Measurements from ENCODE around the gene ODAPH. TPM values are rescaled to one million over a fixed set of nuclear protein-coding genes. Genes with fewer than 3 reads are reported as not detected.

Gene ODAPH
- total and polyA plus RNA-seq, 11 donors: not detected

- Histone ChIP-seq H3K9me3 (no peaks in the 10 kb centered on the region), H3K4me3 (no peak overlapping the region), H3K27me3 (no peaks in the 10 kb centered on the region), H3K36me3 (peaks cover 0 to 40% (median 13%) of the 10 kb centered on the region in 9 donors), H3K27ac (no peak overlapping the region), H3K4me1 (no peaks in the 10 kb centered on the region)
- no peak for DNase-seq
- 90 to 97% (median 94%) methylated on average over 3 of the region's 3 CpGs for WGBS, 4 donors
- ATAC-seq: no peak
- TF ChIP-seq CTCF (IDR thresholded peaks at IDR 0.05) (no peak), POLR2A (IDR thresholded peaks at IDR 0.05) (no peak)
- intact Hi-C loops (cut with DNase I): no loop called here
Measured at GRCh38 chr4:75544870-75545269, 11.0 kb upstream of the ODAPH start.

GRCh38 chr4:75545526-75545925 is 10.3 kb upstream of the ODAPH start:
- Histone ChIP-seq H3K4me3 (no peak overlapping the region), H3K27me3 (no peaks in the 10 kb centered on the region), H3K36me3 (peaks cover 0 to 33% (median 13%) of the 10 kb centered on the region in 9 donors), H3K27ac (no peak overlapping the region), H3K9me3 (no peaks in the 10 kb centered on the region), H3K4me1 (no peaks in the 10 kb centered on the region)
- intact Hi-C loops (cut with DNase I): no loop called here
- ATAC-seq: no peak
- DNase-seq: no peak
- WGBS, 4 donors: 84 to 94% (median 92%) methylated on average over 5 of the region's 5 CpGs
- TF ChIP-seq POLR2A (IDR thresholded peaks at IDR 0.05) (no peak), CTCF (IDR thresholded peaks at IDR 0.05) (no peak)

GRCh38 chr4:75547647-75548387 is 8.0 kb upstream of the ODAPH start:
- H3K4me3 ChIP-seq: no peak overlapping the region
- intact Hi-C loops (cut with DNase I): no loop called here
- peak in 2 of 4 donors; percentile 24 to 43 for ATAC-seq

GRCh38 chr4:75549019-75549418 is 6.8 kb upstream of the ODAPH start:
- intact Hi-C loops (cut with DNase I): no loop called here
- Histone ChIP-seq H3K4me1 (no peaks in the 10 kb centered on the region), H3K27ac (no peak overlapping the region), H3K36me3 (peaks cover 0 to 15% (median 8%) of the 10 kb centered on the region in 9 donors), H3K9me3 (no peaks in the 10 kb centered on the region), H3K4me3 (no peak overlapping the region), H3K27me3 (no peaks in the 10 kb centered on the region)
- TF ChIP-seq CTCF (IDR thresholded peaks at IDR 0.05) (no peak), POLR2A (IDR thresholded peaks at IDR 0.05) (no peak)
- DNase-seq: no peak
- 88 to 91% (median 91%) methylated on average over 2 of the region's 2 CpGs for WGBS, 4 donors
- no peak for ATAC-seq

More at GRCh38 chr4:75547647-75548387, 8.0 kb upstream of the ODAPH start:
- DNase-seq: peak; percentile 18 to 70 (median 31)
- WGBS, 4 donors: 63 to 70% (median 66%) methylated on average over 15 of the region's 15 CpGs
- H3K27ac ChIP-seq: no peak overlapping the region
- TF ChIP-seq POLR2A (IDR thresholded peaks at IDR 0.05): no peak
- TF ChIP-seq CTCF (IDR thresholded peaks at IDR 0.05): no peak
- no peaks in the 10 kb centered on the region for H3K4me1 ChIP-seq
- no peaks in the 10 kb centered on the region for H3K9me3 ChIP-seq
- no peaks in the 10 kb centered on the region for H3K27me3 ChIP-seq
- peaks cover 0 to 23% (median 13%) of the 10 kb centered on the region in 9 donors for H3K36me3 ChIP-seq

Measured in heart left ventricle (tissue), 16 donors.